ENCODE measurements around the gene WDFY3.
"Not testable (repeated sequence)": the region's sequence is repeated elsewhere in the genome, so short reads cannot be mapped to it uniquely, and the experiment has no call there.

DNA sequence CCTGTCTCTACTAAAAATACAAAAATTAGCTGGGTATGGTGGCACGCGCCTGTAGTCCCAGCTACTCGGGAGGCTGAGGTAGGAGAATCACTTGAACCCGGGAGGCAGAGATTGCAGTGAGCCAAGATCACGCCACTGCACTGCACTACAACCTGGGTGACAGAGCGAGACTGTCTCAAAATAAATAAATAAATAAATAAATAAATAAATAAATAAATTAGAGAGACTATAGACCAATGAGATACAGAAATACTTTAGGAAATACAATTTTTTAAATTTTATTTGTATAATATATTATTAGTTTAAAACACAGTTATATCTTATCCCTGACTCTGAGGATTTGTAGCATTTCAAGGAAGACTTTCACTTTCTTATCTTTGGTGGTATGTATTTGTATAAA lies 136.9 kb downstream of the WDFY3 start:
- TF ChIP-seq, protein P1, sequence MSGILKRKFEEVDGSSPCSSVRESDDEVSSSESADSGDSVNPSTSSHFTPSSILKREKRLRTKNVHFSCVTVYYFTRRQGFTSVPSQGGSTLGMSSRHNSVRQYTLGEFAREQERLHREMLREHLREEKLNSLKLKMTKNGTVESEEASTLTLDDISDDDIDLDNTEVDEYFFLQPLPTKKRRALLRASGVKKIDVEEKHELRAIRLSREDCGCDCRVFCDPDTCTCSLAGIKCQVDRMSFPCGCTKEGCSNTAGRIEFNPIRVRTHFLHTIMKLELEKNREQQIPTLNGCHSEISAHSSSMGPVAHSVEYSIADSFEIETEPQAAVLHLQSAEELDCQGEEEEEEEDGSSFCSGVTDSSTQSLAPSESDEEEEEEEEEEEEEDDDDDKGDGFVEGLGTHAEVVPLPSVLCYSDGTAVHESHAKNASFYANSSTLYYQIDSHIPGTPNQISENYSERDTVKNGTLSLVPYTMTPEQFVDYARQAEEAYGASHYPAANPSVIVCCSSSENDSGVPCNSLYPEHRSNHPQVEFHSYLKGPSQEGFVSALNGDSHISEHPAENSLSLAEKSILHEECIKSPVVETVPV (CRISPR knock-in tag; IDR thresholded peaks at IDR 0.05): not testable (repeated sequence)
- not testable (repeated sequence) for TF ChIP-seq ZFP3 (CRISPR knock-in tag; IDR thresholded peaks at IDR 0.05)

All from SK-N-SH treated with all-trans-retinoic acid at 6 μM for 48 hours (cell line).